H1 (cell line): Measurements from ENCODE around the gene HMOX2. TPM values are rescaled to one million over a fixed set of nuclear protein-coding genes. Genes with fewer than 3 reads are reported as not detected.
A peak's percentile ranks its signal among the peaks of the same experiment; 100 is the strongest.

Source experiments
- CTCF ChIA-PET: fragments of 300-600 bp; sonication (Branson Sonifier 250); formaldehyde crosslinking; loops from one replicate; lab custom pipeline; 2021; ENCODE audit not compliant: partially characterized antibody; lab: Charles Lee
- POLR2A ChIA-PET: fragments of 300-600 bp; sonication (Branson Sonifier 250); formaldehyde crosslinking; loops from one replicate; lab custom pipeline; 2021; ENCODE audit warnings: inconsistent platforms; ENCODE audit not compliant: partially characterized antibody; lab: Charles Lee
- DNase-seq, 2 experiments: peaks; one replicate each; pipeline versions ENCODE4 v3.0.0 to v3.0.0-alpha.2; 2010 to 2022; ENCODE audit warnings: low spot score in 2 of 2, low read depth in 1 of 2, mixed read lengths in 1 of 2
- FAIRE-seq: peaks from 2 replicates; lab custom pipeline; 2011; peaks lifted over from hg19 to GRCh38; lab: Jason Lieb, UNC
- H2AFZ ChIP-seq: 2 replicates; pipeline ENCODE4 v1.8.1; 2012; ENCODE audit warnings: low read length, inconsistent platforms
- H2AK5ac ChIP-seq: 2 replicates; pipeline ENCODE4 v1.6.1; 2013; ENCODE audit warnings: low read depth, low read length
- H2BK120ac ChIP-seq: replicated peaks from 2 replicates; pipeline ENCODE3; 2013; ENCODE audit warnings: low read depth, low read length, inconsistent platforms
- H2BK12ac ChIP-seq: 2 replicates; pipeline ENCODE4 v1.6.1; 2013; ENCODE audit warnings: low read depth, low read length
- H2BK15ac ChIP-seq: 2 replicates; pipeline ENCODE4 v1.6.1; 2013; ENCODE audit warnings: low read length
- H2BK20ac ChIP-seq: 2 replicates; pipeline ENCODE4 v1.6.1; 2013; ENCODE audit warnings: low read length
- H2BK5ac ChIP-seq: 2 replicates; pipeline ENCODE4 v1.6.1; 2013; ENCODE audit warnings: low read depth, low read length
- H3K14ac ChIP-seq: 2 replicates; pipeline ENCODE4 v1.6.1; 2013; ENCODE audit warnings: inconsistent platforms; ENCODE audit not compliant: insufficient read length
- H3K18ac ChIP-seq: 2 replicates; pipeline ENCODE4 v1.6.1; 2013; ENCODE audit warnings: low read length; ENCODE audit errors: extremely low read depth
- H3K23ac ChIP-seq: 2 replicates; pipeline ENCODE4 v1.6.1; 2013; ENCODE audit warnings: inconsistent platforms; ENCODE audit not compliant: insufficient read length
- H3K23me2 ChIP-seq: 2 replicates; pipeline ENCODE4 v1.6.1; 2013; ENCODE audit warnings: low read depth, low read length
- H3K27ac ChIP-seq: 2 replicates; pipeline ENCODE4 v1.6.1; 2011; ENCODE audit warnings: low read depth, low read length, inconsistent platforms
- H3K27me3 ChIP-seq, 4 experiments: replicated peaks in 1 of 4; 1 replicate in 1 of 4; 2 replicates in 3 of 4; pipeline versions ENCODE4 v1.6.1 to v1.8.1; 2011 to 2013; ENCODE audit warnings: low read length in 3 of 4, mild to moderate bottlenecking in 3 of 4, inconsistent platforms in 2 of 4, mixed read lengths in 2 of 4, moderate library complexity in 1 of 4; ENCODE audit not compliant: control insufficient read depth in 3 of 4, insufficient read depth in 3 of 4; ENCODE audit errors: extremely low read depth in 1 of 4
- H3K36me3 ChIP-seq, 4 experiments: 2 replicates each; pipeline versions ENCODE4 v1.6.1 to v1.8.1; 2011 to 2013; ENCODE audit warnings: mild to moderate bottlenecking in 4 of 4, low read length in 3 of 4, moderate library complexity in 2 of 4, control low read depth in 1 of 4, inconsistent platforms in 1 of 4; ENCODE audit not compliant: insufficient read depth in 4 of 4, control insufficient read depth in 2 of 4
- H3K4ac ChIP-seq: replicated peaks from 2 replicates; pipeline ENCODE3; 2013; ENCODE audit warnings: low read length, low read depth, mixed read lengths, inconsistent platforms; ENCODE audit not compliant: insufficient read length
- H3K4me1 ChIP-seq, 4 experiments: replicated peaks in 1 of 4; 1 replicate in 1 of 4; 2 replicates in 3 of 4; pipeline versions ENCODE4 v1.6.1 to v1.8.1; 2011 to 2013; ENCODE audit warnings: low read length in 3 of 4, inconsistent platforms in 2 of 4, mixed read lengths in 1 of 4; ENCODE audit not compliant: insufficient read depth in 4 of 4, control insufficient read depth in 3 of 4
- H3K4me2 ChIP-seq, 2 experiments: 2 replicates each; pipeline versions ENCODE4 v1.6.1 to v1.8.1; 2011 to 2013; ENCODE audit warnings: low read depth in 2 of 2, low read length in 2 of 2, control low read depth in 1 of 2, inconsistent platforms in 1 of 2, mild to moderate bottlenecking in 1 of 2; ENCODE audit not compliant: insufficient read depth in 1 of 2
- H3K4me3 ChIP-seq, 4 experiments: fragments of 200-600, 300-600 bp in 1 of 4; sonication (generic), shearing (Covaris generic), sonication (Bioruptor Twin) in 1 of 4; 2 replicates each; pipeline versions ENCODE4 v1.5.1 to v1.8.1; 2011 to 2016; ENCODE audit warnings: low read length in 4 of 4, low read depth in 3 of 4, control low read depth in 2 of 4, inconsistent platforms in 2 of 4, mild to moderate bottlenecking in 2 of 4, mixed read lengths in 1 of 4, moderate library complexity in 1 of 4; ENCODE audit not compliant: insufficient read depth in 2 of 4; ENCODE audit errors: extremely low read depth in 1 of 4
- H3K56ac ChIP-seq: replicated peaks from 2 replicates; pipeline ENCODE3; 2013; ENCODE audit warnings: low read depth, mild to moderate bottlenecking, mixed read lengths, low read length, inconsistent platforms; ENCODE audit not compliant: insufficient read length
- H3K79me1 ChIP-seq: 2 replicates; pipeline ENCODE4 v1.6.1; 2013; ENCODE audit warnings: low read depth, low read length, control low read depth
- H3K79me2 ChIP-seq, 2 experiments: 2 replicates each; pipeline versions ENCODE4 v1.6.1 to v1.8.1; 2012 to 2013; ENCODE audit warnings: low read length in 2 of 2, mild to moderate bottlenecking in 2 of 2, inconsistent platforms in 1 of 2; ENCODE audit not compliant: insufficient read depth in 2 of 2, control insufficient read depth in 1 of 2
- H3K9ac ChIP-seq, 4 experiments: replicated peaks in 1 of 4; 1 replicate in 1 of 4; 2 replicates in 3 of 4; pipeline versions ENCODE4 v1.6.1 to v1.8.1; 2011 to 2013; ENCODE audit warnings: low read depth in 3 of 4, low read length in 3 of 4, control low read depth in 2 of 4, mild to moderate bottlenecking in 2 of 4, moderate library complexity in 2 of 4, inconsistent platforms in 1 of 4; ENCODE audit errors: extremely low read depth in 1 of 4
- H3K9me3 ChIP-seq, 2 experiments: 2 replicates each; pipeline versions ENCODE4 v1.6.1 to v1.8.1; 2012 to 2013; ENCODE audit warnings: mild to moderate bottlenecking in 2 of 2, moderate library complexity in 2 of 2, control low read depth in 1 of 2, inconsistent platforms in 1 of 2, low read depth in 1 of 2, low read length in 1 of 2, mixed read lengths in 1 of 2; ENCODE audit not compliant: insufficient read depth in 2 of 2
- H4K20me1 ChIP-seq, 2 experiments: replicated peaks in 1 of 2; 2 replicates each; pipeline versions ENCODE3 to v1.8.1; 2011 to 2013; ENCODE audit warnings: inconsistent platforms in 2 of 2, low read length in 2 of 2, mild to moderate bottlenecking in 1 of 2; ENCODE audit not compliant: insufficient read depth in 2 of 2, control insufficient read depth in 1 of 2
- H4K5ac ChIP-seq: 2 replicates; pipeline ENCODE4 v1.6.1; 2013; ENCODE audit warnings: low read length, low read depth, mixed read lengths, inconsistent platforms; ENCODE audit not compliant: insufficient read length
- H4K8ac ChIP-seq: 2 replicates; pipeline ENCODE4 v1.8.0; 2013; ENCODE audit warnings: mild to moderate bottlenecking, moderate library complexity, low read length, inconsistent platforms; ENCODE audit not compliant: insufficient read depth; ENCODE audit errors: extremely low read depth
- H4K91ac ChIP-seq: replicated peaks from 2 replicates; pipeline ENCODE3; 2013; ENCODE audit warnings: low read length, mixed read lengths, inconsistent platforms; ENCODE audit not compliant: insufficient read length
- CBX5 ChIP-seq: fragments of 300-800, 300-1000 bp; sonication (generic); IDR thresholded peaks from 2 replicates; pipeline ENCODE4 v1.7.1; 2016; ENCODE audit warnings: antibody characterized with exemption, low read length, low read depth
- GABPA ChIP-seq: IDR thresholded peaks from 2 replicates; pipeline ENCODE4 v1.6.1; 2011; ENCODE audit warnings: mild to moderate bottlenecking, low read length, moderate library complexity, borderline replicate concordance; ENCODE audit not compliant: insufficient read depth
- KDM4A ChIP-seq: IDR thresholded peaks from one replicate; pipeline ENCODE4 v1.7.1; 2012; ENCODE audit warnings: low read depth, mild to moderate bottlenecking, moderate library complexity, low read length, inconsistent platforms; ENCODE audit not compliant: severe bottlenecking
- KDM5A ChIP-seq: fragments of 200-600 bp; IDR thresholded peaks from 2 replicates; pipeline ENCODE4 v1.7.1; 2012; ENCODE audit warnings: mild to moderate bottlenecking, low read length, inconsistent platforms, mixed read lengths
- RBBP5 ChIP-seq: IDR thresholded peaks from 2 replicates; pipeline ENCODE4 v1.7.1; 2012; ENCODE audit warnings: low read depth, mild to moderate bottlenecking, inconsistent platforms, low read length, moderate library complexity, borderline replicate concordance
- SP4 ChIP-seq: IDR thresholded peaks from 2 replicates; pipeline ENCODE4 v1.6.1; 2012; ENCODE audit warnings: low read length, inconsistent platforms
- SRF ChIP-seq: IDR thresholded peaks from 2 replicates; pipeline ENCODE4 v1.6.1; 2011; ENCODE audit warnings: mild to moderate bottlenecking, low read depth, low read length, moderate library complexity
- WGBS, 2 experiments: shearing (Covaris generic) in 1 of 2; methylation state at CpG; one replicate each; pipeline versions ENCODE4 v1.1.6 to v1.1.7; 2013 to 2015; ENCODE audit warnings: low lambda C conversion rate in 2 of 2, mixed read lengths in 2 of 2, inconsistent platforms in 1 of 2, low coverage in 1 of 2, missing lambda C conversion rate in 1 of 2; ENCODE audit not compliant: insufficient replicate concordance in 2 of 2, insufficient coverage in 1 of 2, insufficient read length in 1 of 2; ENCODE audit errors: extremely low coverage in 1 of 2, missing lambda C conversion rate in 1 of 2; 5-methylcytosine and 5-hydroxymethylcytosine counted together
- polyA plus RNA-seq, 7 experiments: library from polyadenylated mRNA; depleted of rRNA in 3 of 7; stranded (reverse) in 5 of 7; unstranded in 2 of 7; fragments of >200 nt in 5 of 7; fragments of 200-250 nt in 2 of 7; gene quantifications; 1 replicate in 5 of 7; 2 replicates in 1 of 7; 4 replicates in 1 of 7; pipeline versions ENCODE4 v1.2.1 to v1.2.3, GENCODE V29; 2011 to 2013; ENCODE audit warnings: missing spikeins in 2 of 7, mixed read lengths in 2 of 7
- total RNA-seq: library from RNA; stranded (reverse); fragmentation: NEBNext Ultra II Directional; extraction: Animal tissue kit (Norgen Biotek cat#: 25700); gene quantifications from 2 replicates; pipeline ENCODE4 v1.2.1, GENCODE V29; 2021

Gene HMOX2
- total and polyA plus RNA-seq, 2 of the 8 experiments (the other 6 are each of a cell fraction or from before 2014, with no cell fraction given) = 36.5 to 48.4 TPM

GRCh38 chr16:4486126-4486893 lies 10.1 kb downstream of the HMOX2 start:
- H3K9ac ChIP-seq = no peak overlapping the region
- no peak overlapping the region for H3K23ac ChIP-seq
- DNase-seq (no peak), FAIRE-seq (no peak)
- no peak overlapping the region for H2AFZ ChIP-seq
- no peak overlapping the region for H2BK120ac ChIP-seq
- H3K79me1 ChIP-seq = peaks cover 7% of the 10 kb centered on the region
- CTCF ChIA-PET = interaction anchor here (0.9 to 2.2 kb wide), 4 partner anchors 9 to 32 kb away, joined by 3 to 8 read pairs (median 6); partner anchors contain the start of gene NMRAL1
- H3K36me3 ChIP-seq = peaks cover 0 to 3% (median 0%) of the 10 kb centered on the region in 4 experiments; a peak in 1 of 8 replicates
- H4K20me1 ChIP-seq = peaks cover 0 to 4% of the 10 kb centered on the region in 2 experiments
- TF ChIP-seq CBX5 (no peak), RBBP5 (no peak), GABPA (no peak), SP4 (no peak), SRF (no peak), KDM4A (no peak), KDM5A (no peak)
- H3K27ac ChIP-seq = peak overlapping the region; percentile 39; the same call in 1 of the 2 replicates
- H3K18ac ChIP-seq = no peak overlapping the region
- no peak overlapping the region; the same call in 1 of the 2 replicates for H2BK5ac ChIP-seq
- H3K4ac ChIP-seq = no peak overlapping the region
- H3K23me2 ChIP-seq = peaks cover 2% of the 10 kb centered on the region; the same call in 1 of the 2 replicates
- no peak overlapping the region for H3K14ac ChIP-seq
- no peak overlapping the region for H3K56ac ChIP-seq
- H3K9me3 ChIP-seq = no peaks in the 10 kb centered on the region
- H3K4me2 ChIP-seq = no peak overlapping the region
- no peak overlapping the region for H4K91ac ChIP-seq
- no peak overlapping the region for H2BK15ac ChIP-seq
- H4K8ac ChIP-seq = no peak overlapping the region
- H3K27me3 ChIP-seq = no peaks in the 10 kb centered on the region
- no peak overlapping the region for H4K5ac ChIP-seq
- no peaks in the 10 kb centered on the region for H3K4me1 ChIP-seq
- no peak overlapping the region for H2BK20ac ChIP-seq
- H2BK12ac ChIP-seq = no peak overlapping the region
- no peak overlapping the region for H2AK5ac ChIP-seq
- no peak overlapping the region for H3K4me3 ChIP-seq
- H3K79me2 ChIP-seq = no peaks in the 10 kb centered on the region; a peak in 1 of 4 replicates
- 91% methylated on average over 3 of the region's 3 CpGs; no CpG with 5 or more reads in 1 of the 2 experiments for WGBS, 2 experiments
- POLR2A ChIA-PET = interaction anchor here (0.9 to 2.4 kb wide), 4 partner anchors 8 to 17 kb away, joined by 3 to 6 read pairs (median 4); no protein-coding TSS in a partner anchor
